Neural progenitor cell (in vitro differentiated cells): ENCODE data around the gene BRD3. TPM values are rescaled to one million over a fixed set of nuclear protein-coding genes. Genes with fewer than 3 reads are reported as not detected.

Source experiments
- DNase-seq: peaks from one replicate; pipeline ENCODE4 v3.0.0-alpha.2; 2016; ENCODE audit warnings: low spot score
- H2AFZ ChIP-seq: fragments of 200-600 bp; sonication (generic); replicated peaks from 2 replicates; pipeline ENCODE4 v1.6.1; 2016; ENCODE audit warnings: antibody characterized with exemption
- H3F3A ChIP-seq: fragments of 200-600 bp; sonication (generic); 2 replicates; pipeline ENCODE4 v1.6.1; 2016; ENCODE audit warnings: antibody characterized with exemption, low read depth
- H3K27ac ChIP-seq: fragments of 200-600 bp; sonication (generic); 2 replicates; pipeline ENCODE4 v1.5.1; 2016; ENCODE audit warnings: mild to moderate bottlenecking
- H3K27me3 ChIP-seq: fragments of 200-600 bp; sonication (generic); 2 replicates; pipeline ENCODE4 v1.6.1; 2016; ENCODE audit warnings: mild to moderate bottlenecking, moderate library complexity
- H3K36me3 ChIP-seq: fragments of 200-600 bp; sonication (generic); 2 replicates; pipeline ENCODE4 v1.5.1; 2016
- H3K4me1 ChIP-seq: fragments of 200-600 bp; sonication (generic); 2 replicates; pipeline ENCODE4 v1.6.1; 2016; ENCODE audit warnings: mixed run types
- H3K4me2 ChIP-seq: fragments of 200-600 bp; sonication (generic); 2 replicates; pipeline ENCODE4 v1.6.1; 2016
- H3K4me3 ChIP-seq: fragments of 200-600 bp; sonication (generic); 2 replicates; pipeline ENCODE4 v1.5.1; 2016
- H3K79me2 ChIP-seq: fragments of 200-600 bp; sonication (generic); 2 replicates; pipeline ENCODE4 v1.6.1; 2016; ENCODE audit warnings: low read depth
- H3K9ac ChIP-seq: fragments of 200-600 bp; sonication (generic); 2 replicates; pipeline ENCODE4 v1.6.1; 2016
- H3K9me3 ChIP-seq: fragments of 200-600 bp; sonication (generic); 2 replicates; pipeline ENCODE4 v1.5.1; 2016; ENCODE audit warnings: low read depth
- H4K20me1 ChIP-seq: fragments of 200-600 bp; sonication (generic); 2 replicates; pipeline ENCODE4 v1.6.1; 2016; ENCODE audit warnings: low read depth
- H3K27ac Mint-ChIP-seq: 3 replicates; pipeline ENCODE4 v1.8.0; 2021; ENCODE audit warnings: mixed read lengths
- H3K27me3 Mint-ChIP-seq: 2 replicates; pipeline ENCODE4 v1.8.0; 2022; ENCODE audit warnings: low read depth, mild to moderate bottlenecking, inconsistent platforms, moderate library complexity, mixed read lengths; ENCODE audit not compliant: insufficient read depth
- H3K36me3 Mint-ChIP-seq: 3 replicates; pipeline ENCODE4 v1.8.0; 2021; ENCODE audit warnings: mixed read lengths
- H3K4me1 Mint-ChIP-seq: 3 replicates; pipeline ENCODE4 v1.8.0; 2021; ENCODE audit warnings: mixed read lengths
- H3K4me3 Mint-ChIP-seq: 3 replicates; pipeline ENCODE4 v1.8.0; 2021; ENCODE audit warnings: mild to moderate bottlenecking, moderate library complexity, mixed read lengths
- H3K9me3 Mint-ChIP-seq: 3 replicates; pipeline ENCODE4 v1.8.0; 2020; ENCODE audit warnings: mixed read lengths
- CTCF ChIP-seq: fragments of 200-600 bp; sonication (generic); IDR thresholded peaks from 2 replicates; pipeline ENCODE4 v1.5.1; 2017; ENCODE audit warnings: antibody characterized with exemption, mild to moderate bottlenecking
- EZH2 ChIP-seq: fragments of 200-600 bp; sonication (generic); IDR thresholded peaks from 2 replicates; pipeline ENCODE4 v1.6.1; 2017; ENCODE audit warnings: antibody characterized with exemption, mild to moderate bottlenecking, moderate library complexity
- EZH2phosphoT487 ChIP-seq: fragments of 200-600 bp; sonication (generic); IDR thresholded peaks from 2 replicates; pipeline ENCODE4 v1.6.1; 2017; ENCODE audit warnings: antibody characterized with exemption
- total RNA-seq: library from RNA; depleted of rRNA; stranded (reverse); fragments of >200 nt; gene quantifications from 2 replicates; pipeline ENCODE4 v1.2.3, GENCODE V29; 2015; ENCODE audit warnings: low replicate concordance

BRD3 gene
- total RNA-seq, 1 donor from 2014 or later = 14.8 TPM

GRCh38 chr9:134044944-134045343, 22.9 kb downstream of the BRD3 start:
- Histone ChIP-seq H2AFZ (no peak overlapping the region), H4K20me1 (peaks cover 56% of the 10 kb centered on the region), H3K27me3 (no peaks in the 10 kb centered on the region), H3K79me2 (no peaks in the 10 kb centered on the region), H3K27ac (no peak overlapping the region), H3K4me1 (no peaks in the 10 kb centered on the region), H3K9me3 (no peaks in the 10 kb centered on the region), H3K4me2 (no peak overlapping the region), H3K4me3 (no peak overlapping the region), H3K9ac (no peak overlapping the region), H3F3A (no peaks in the 10 kb centered on the region), H3K36me3 (no peaks in the 10 kb centered on the region)
- no peak for DNase-seq
- peaks cover 4% of the 10 kb centered on the region for H3K27me3 Mint-ChIP-seq
- peaks cover 16% of the 10 kb centered on the region for H3K36me3 Mint-ChIP-seq
- H3K4me3 Mint-ChIP-seq = no peak overlapping the region
- TF ChIP-seq CTCF (no peak), EZH2phosphoT487 (no peak), EZH2 (no peak)
- H3K9me3 Mint-ChIP-seq = no peaks in the 10 kb centered on the region
- no peak overlapping the region for H3K27ac Mint-ChIP-seq
- H3K4me1 Mint-ChIP-seq = no peaks in the 10 kb centered on the region

GRCh38 chr9:134043531-134043988, 24.3 kb downstream of the BRD3 start:
- H3K36me3 Mint-ChIP-seq = peaks cover 29% of the 10 kb centered on the region
- Histone ChIP-seq H3F3A (no peaks in the 10 kb centered on the region), H3K79me2 (no peaks in the 10 kb centered on the region), H3K9ac (no peak overlapping the region), H3K9me3 (no peaks in the 10 kb centered on the region), H3K27me3 (no peaks in the 10 kb centered on the region), H2AFZ (no peak overlapping the region), H3K4me3 (no peak overlapping the region), H3K27ac (no peak overlapping the region), H4K20me1 (peaks cover 46% of the 10 kb centered on the region), H3K4me2 (no peak overlapping the region), H3K36me3 (peaks cover 5% of the 10 kb centered on the region), H3K4me1 (no peaks in the 10 kb centered on the region)
- no peak for DNase-seq
- peak overlapping the region; percentile 33 for H3K4me3 Mint-ChIP-seq
- H3K27me3 Mint-ChIP-seq = peaks cover 4% of the 10 kb centered on the region
- H3K27ac Mint-ChIP-seq = peak overlapping the region; percentile 46
- TF ChIP-seq CTCF = no peak
- no peak for TF ChIP-seq EZH2phosphoT487
- no peak for TF ChIP-seq EZH2
- peaks cover 3% of the 10 kb centered on the region for H3K9me3 Mint-ChIP-seq
- H3K4me1 Mint-ChIP-seq = no peaks in the 10 kb centered on the region

GRCh38 chr9:134041649-134041962, 26.2 kb downstream of the BRD3 start:
- Histone ChIP-seq H3F3A (no peaks in the 10 kb centered on the region), H3K4me3 (no peak overlapping the region), H3K4me2 (no peak overlapping the region), H2AFZ (no peak overlapping the region), H3K36me3 (peaks cover 10% of the 10 kb centered on the region), H3K27me3 (no peaks in the 10 kb centered on the region), H4K20me1 (peaks cover 31% of the 10 kb centered on the region), H3K9me3 (no peaks in the 10 kb centered on the region), H3K79me2 (no peaks in the 10 kb centered on the region), H3K27ac (no peak overlapping the region), H3K9ac (no peak overlapping the region), H3K4me1 (no peaks in the 10 kb centered on the region)
- no peak for DNase-seq
- peaks cover 35% of the 10 kb centered on the region for H3K36me3 Mint-ChIP-seq
- H3K4me3 Mint-ChIP-seq = no peak overlapping the region
- H3K27ac Mint-ChIP-seq = no peak overlapping the region
- peaks cover 2% of the 10 kb centered on the region for H3K27me3 Mint-ChIP-seq
- no peaks in the 10 kb centered on the region for H3K4me1 Mint-ChIP-seq
- TF ChIP-seq EZH2 = no peak
- TF ChIP-seq EZH2phosphoT487 = no peak
- H3K9me3 Mint-ChIP-seq = peaks cover 6% of the 10 kb centered on the region

- no peak overlapping the region for H3K4me2 ChIP-seq
- H3K27ac ChIP-seq = no peak overlapping the region
- no peak for TF ChIP-seq EZH2phosphoT487
- no peak for TF ChIP-seq CTCF
- no peak for TF ChIP-seq EZH2
- peaks cover 25% of the 10 kb centered on the region for H4K20me1 ChIP-seq
- H3K4me1 ChIP-seq = no peaks in the 10 kb centered on the region
- H3K27me3 Mint-ChIP-seq = peaks cover 3% of the 10 kb centered on the region
- no peak overlapping the region for H3K9ac ChIP-seq
- H3K36me3 ChIP-seq = peaks cover 10% of the 10 kb centered on the region
- no peaks in the 10 kb centered on the region for H3K4me1 Mint-ChIP-seq
- no peak overlapping the region for H2AFZ ChIP-seq
- H3K9me3 ChIP-seq = no peaks in the 10 kb centered on the region
- H3K4me3 Mint-ChIP-seq = no peak overlapping the region
- H3K27me3 ChIP-seq = no peaks in the 10 kb centered on the region
- no peaks in the 10 kb centered on the region for H3F3A ChIP-seq
- no peak overlapping the region for H3K4me3 ChIP-seq
- no peaks in the 10 kb centered on the region for H3K79me2 ChIP-seq
- H3K9me3 Mint-ChIP-seq = peaks cover 6% of the 10 kb centered on the region
- DNase-seq = no peak
- H3K27ac Mint-ChIP-seq = no peak overlapping the region
- H3K36me3 Mint-ChIP-seq = peaks cover 40% of the 10 kb centered on the region
These were observed 26.8 kb downstream of the BRD3 start for GRCh38 chr9:134040781-134041648.
